ENCODE measurements around the gene MAIP1. TPM values are rescaled to one million over a fixed set of nuclear protein-coding genes. Genes with fewer than 3 reads are reported as not detected.

MAIP1 gene
- total RNA-seq, 4 donors from 2014 or later: 18.9 to 28.6 (median 25.9) TPM

GRCh38 chr2:199984159-199984558 is 28.8 kb downstream of the MAIP1 start:
- WGBS, 2 donors: 68 to 84% methylated on average over 4 of the region's 4 CpGs
- H3K36me3 ChIP-seq: no peaks in the 10 kb centered on the region
- TF ChIP-seq POLR2A (IDR thresholded peaks at IDR 0.05) (no peak), CTCF (IDR thresholded peaks at IDR 0.05) (no peak)
- no peaks in the 10 kb centered on the region for H3K9me3 ChIP-seq
- peaks cover 0 to 9% of the 10 kb centered on the region in 2 donors for H3K4me1 ChIP-seq
- intact Hi-C loops (cut with DNase I): loop anchor here (5.0 to 10.0 kb wide), 2 partner anchors 331 to 498 kb away; no protein-coding TSS in a partner anchor
- H3K27ac ChIP-seq: no peak overlapping the region
- H3K27me3 ChIP-seq: no peaks in the 10 kb centered on the region
- no peak overlapping the region for H3K4me3 ChIP-seq (replicated peaks in 1 of 3)
- DNase-seq: no peak

GRCh38 chr2:199984755-199985154 is 29.4 kb downstream of the MAIP1 start:
- 85 to 87% methylated on average over 2 of the region's 2 CpGs for WGBS, 2 donors
- H3K4me1 ChIP-seq: peaks cover 0 to 9% of the 10 kb centered on the region in 2 donors
- H3K4me3 ChIP-seq (replicated peaks in 1 of 3): no peak overlapping the region
- TF ChIP-seq POLR2A (IDR thresholded peaks at IDR 0.05): no peak
- TF ChIP-seq CTCF (IDR thresholded peaks at IDR 0.05): no peak
- no peak overlapping the region for H3K27ac ChIP-seq
- no peaks in the 10 kb centered on the region for H3K27me3 ChIP-seq
- no peaks in the 10 kb centered on the region for H3K9me3 ChIP-seq
- intact Hi-C loops (cut with DNase I): loop anchor here (5.0 to 10.0 kb wide), 2 partner anchors 330 to 498 kb away; no protein-coding TSS in a partner anchor
- no peak for DNase-seq
- H3K36me3 ChIP-seq: no peaks in the 10 kb centered on the region

- Histone ChIP-seq H3K27ac (no peak overlapping the region), H3K9me3 (no peaks in the 10 kb centered on the region), H3K27me3 (no peaks in the 10 kb centered on the region), H3K36me3 (no peaks in the 10 kb centered on the region), H3K4me1 (peaks cover 0 to 5% of the 10 kb centered on the region in 2 donors), H3K4me3 (replicated peaks in 1 of 3) (no peak overlapping the region)
- intact Hi-C loops (cut with DNase I): loop anchor here (10.0 kb wide), 1 partner anchor 329 kb away; no protein-coding TSS in a partner anchor
- WGBS, 2 donors: 64 to 71% methylated on average over 6 of the region's 6 CpGs
- peak; percentile 55 to 72 for DNase-seq
- TF ChIP-seq POLR2A (IDR thresholded peaks at IDR 0.05): no peak
- peak in 5 of 6 experiments; percentile 31 to 67 (median 61) for TF ChIP-seq CTCF (IDR thresholded peaks at IDR 0.05)
These were observed 30.3 kb downstream of the MAIP1 start for GRCh38 chr2:199985625-199986207.

GRCh38 chr2:199987586-199987985 is 32.2 kb downstream of the MAIP1 start:
- 87 to 91% methylated on average over 2 of the region's 2 CpGs for WGBS, 2 donors
- DNase-seq: no peak
- no peak for TF ChIP-seq POLR2A (IDR thresholded peaks at IDR 0.05)
- no peak overlapping the region for H3K27ac ChIP-seq
- no peak overlapping the region for H3K4me3 ChIP-seq (replicated peaks in 1 of 3)
- intact Hi-C loops (cut with DNase I): loop anchor here (10.0 kb wide), 1 partner anchor 327 kb away; no protein-coding TSS in a partner anchor
- H3K9me3 ChIP-seq: no peaks in the 10 kb centered on the region
- peaks cover 0 to 5% of the 10 kb centered on the region in 2 donors for H3K4me1 ChIP-seq
- no peaks in the 10 kb centered on the region for H3K27me3 ChIP-seq
- no peaks in the 10 kb centered on the region for H3K36me3 ChIP-seq

- TF ChIP-seq POLR2A (IDR thresholded peaks at IDR 0.05) (no peak), CTCF (IDR thresholded peaks at IDR 0.05) (no peak)
- 46 to 51% methylated on average over 7 of the region's 7 CpGs for WGBS, 2 donors
- Histone ChIP-seq H3K27ac (no peak overlapping the region), H3K9me3 (no peaks in the 10 kb centered on the region), H3K4me1 (peaks cover 0 to 5% of the 10 kb centered on the region in 2 donors), H3K27me3 (no peaks in the 10 kb centered on the region), H3K36me3 (no peaks in the 10 kb centered on the region), H3K4me3 (replicated peaks in 1 of 3) (no peak overlapping the region)
- no peak for DNase-seq
- intact Hi-C loops (cut with DNase I): loop anchor here (10.0 kb wide), 1 partner anchor 327 kb away; no protein-coding TSS in a partner anchor
These were observed 32.8 kb downstream of the MAIP1 start for GRCh38 chr2:199988151-199988550.

Measured in thyroid gland (tissue), 4 donors.